HFFc6 (cell line): ENCODE results near the gene SYNJ2. TPM values are rescaled to one million over a fixed set of nuclear protein-coding genes. Genes with fewer than 3 reads are reported as not detected.
A peak's percentile ranks its signal among the peaks of the same experiment; 100 is the strongest.

ENCODE experiments used
- DNase-seq: peaks from one replicate; pipeline ENCODE4 v3.0.0-alpha.2; 2018
- H3K27ac Mint-ChIP-seq: 2 replicates; pipeline ENCODE4 v1.8.0; 2020; ENCODE audit warnings: mild to moderate bottlenecking, mixed read lengths
- H3K27me3 Mint-ChIP-seq: 2 replicates; pipeline ENCODE4 v1.8.0; 2021; ENCODE audit warnings: mild to moderate bottlenecking, moderate library complexity, mixed read lengths; ENCODE audit not compliant: insufficient read depth
- H3K36me3 Mint-ChIP-seq: 2 replicates; pipeline ENCODE4 v1.8.0; 2021; ENCODE audit warnings: low read depth, mixed read lengths
- H3K4me1 Mint-ChIP-seq: 2 replicates; pipeline ENCODE4 v1.8.0; 2020; ENCODE audit warnings: low read depth, mixed read lengths
- H3K4me3 Mint-ChIP-seq: 2 replicates; pipeline ENCODE4 v1.8.0; 2020; ENCODE audit warnings: mild to moderate bottlenecking, moderate library complexity, mixed read lengths
- H3K9me3 Mint-ChIP-seq: 2 replicates; pipeline ENCODE4 v1.8.0; 2020; ENCODE audit warnings: mild to moderate bottlenecking, mixed read lengths
- CTCF ChIP-seq: fragments of 200-600 bp; sonication (generic); IDR thresholded peaks from 2 replicates; pipeline ENCODE4 v1.5.0; 2021; ENCODE audit warnings: antibody characterized with exemption, mild to moderate bottlenecking
- total RNA-seq, 6 experiments: library from RNA; stranded (reverse); fragmentation: NEBNext Ultra II Directional; extraction: Animal tissue kit (Norgen Biotek cat#: 25700); gene quantifications; 2 replicates in 1 of 6; 3 replicates in 5 of 6; pipeline ENCODE4 v1.2.3, GENCODE V29; 2021

SYNJ2 gene
- total RNA-seq, 6 experiments from 2014 or later, result 31.8 to 46.4 (median 41.3) TPM

GRCh38 chr6:158056355-158056754 lies 74.7 kb downstream of the SYNJ2 start:
- Mint-ChIP-seq H3K27ac (peak overlapping the region; percentile 100), H3K4me3 (no peak overlapping the region; the same call in 1 of the 2 replicates), H3K36me3 (peaks cover 46% of the 10 kb centered on the region), H3K27me3 (no peaks in the 10 kb centered on the region; the same call in 1 of the 2 replicates), H3K9me3 (no peaks in the 10 kb centered on the region), H3K4me1 (peaks cover 79% of the 10 kb centered on the region)
- no peak for DNase-seq
- TF ChIP-seq CTCF, result no peak

GRCh38 chr6:158056804-158057203 lies 75.1 kb downstream of the SYNJ2 start:
- Mint-ChIP-seq H3K9me3 (no peaks in the 10 kb centered on the region), H3K4me3 (peak overlapping the region; percentile 59), H3K36me3 (peaks cover 44% of the 10 kb centered on the region), H3K27me3 (no peaks in the 10 kb centered on the region; the same call in 1 of the 2 replicates), H3K27ac (peak overlapping the region; percentile 100), H3K4me1 (peaks cover 81% of the 10 kb centered on the region)
- DNase-seq, result no peak
- no peak for TF ChIP-seq CTCF

GRCh38 chr6:158057213-158057987 lies 75.7 kb downstream of the SYNJ2 start:
- no peak for TF ChIP-seq CTCF
- H3K9me3 Mint-ChIP-seq, result no peaks in the 10 kb centered on the region
- peak overlapping the region; percentile 100 for H3K27ac Mint-ChIP-seq
- peaks cover 44% of the 10 kb centered on the region for H3K36me3 Mint-ChIP-seq
- H3K27me3 Mint-ChIP-seq, result no peaks in the 10 kb centered on the region; the same call in 1 of the 2 replicates
- H3K4me1 Mint-ChIP-seq, result peaks cover 81% of the 10 kb centered on the region
- peak; percentile 97 for DNase-seq
- H3K4me3 Mint-ChIP-seq, result peak overlapping the region; percentile 59

GRCh38 chr6:158058171-158058651 lies 76.5 kb downstream of the SYNJ2 start:
- H3K36me3 Mint-ChIP-seq, result peaks cover 42% of the 10 kb centered on the region
- H3K27ac Mint-ChIP-seq, result peak overlapping the region; percentile 100

GRCh38 chr6:158059108-158059507 lies 77.4 kb downstream of the SYNJ2 start:
- no peaks in the 10 kb centered on the region for H3K9me3 Mint-ChIP-seq
- H3K4me1 Mint-ChIP-seq, result peaks cover 71% of the 10 kb centered on the region
- no peaks in the 10 kb centered on the region; the same call in 1 of the 2 replicates for H3K27me3 Mint-ChIP-seq
- peak overlapping the region; percentile 100 for H3K27ac Mint-ChIP-seq
- TF ChIP-seq CTCF, result no peak
- no peak for DNase-seq
- no peak overlapping the region for H3K4me3 Mint-ChIP-seq
- peaks cover 41% of the 10 kb centered on the region for H3K36me3 Mint-ChIP-seq

More at GRCh38 chr6:158058171-158058651, 76.5 kb downstream of the SYNJ2 start:
- Mint-ChIP-seq H3K9me3 (no peaks in the 10 kb centered on the region), H3K27me3 (no peaks in the 10 kb centered on the region; the same call in 1 of the 2 replicates), H3K4me1 (peaks cover 78% of the 10 kb centered on the region), H3K4me3 (peak overlapping the region; percentile 59; the same call in 1 of the 2 replicates)
- TF ChIP-seq CTCF, result no peak
- no peak for DNase-seq
